IPS DF 4.7 (cell line): ENCODE measurements around the gene GYPB.
"Not testable (repeated sequence)": the region's sequence is repeated elsewhere in the genome, so short reads cannot be mapped to it uniquely, and the experiment has no call there.

Experiments
- DNase-seq: peaks from one replicate; pipeline ENCODE4 v3.0.0-alpha.2; 2013; ENCODE audit warnings: low spot score; ENCODE audit errors: extremely low read depth

The GYPB gene

DNA sequence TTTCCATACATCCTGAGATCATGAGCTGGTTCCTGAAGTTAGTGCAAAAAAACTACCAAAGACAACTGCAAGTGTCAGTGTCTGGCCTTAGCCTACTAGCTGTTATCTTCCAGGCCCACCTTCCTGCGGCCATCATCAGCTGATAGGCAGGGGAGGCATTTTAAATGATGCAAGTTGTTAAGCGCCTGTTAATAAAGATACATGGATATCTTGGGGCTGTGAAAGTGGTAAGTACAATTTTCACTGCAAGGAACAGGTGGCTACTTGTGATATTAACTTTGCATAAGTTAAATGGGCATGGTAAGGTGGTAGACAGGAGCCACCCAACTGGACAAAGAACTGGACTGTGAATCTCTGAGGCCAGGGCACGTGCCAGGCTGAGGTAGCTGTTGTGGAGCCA lies at the start of gene GYPB:
Gene GYPB, minus strand, starts transcription at position 104 of the 400 bp plus-strand sequence. Its CDS starts 93 bp downstream, at position 11.
- DNase-seq = not testable (repeated sequence)

DNA sequence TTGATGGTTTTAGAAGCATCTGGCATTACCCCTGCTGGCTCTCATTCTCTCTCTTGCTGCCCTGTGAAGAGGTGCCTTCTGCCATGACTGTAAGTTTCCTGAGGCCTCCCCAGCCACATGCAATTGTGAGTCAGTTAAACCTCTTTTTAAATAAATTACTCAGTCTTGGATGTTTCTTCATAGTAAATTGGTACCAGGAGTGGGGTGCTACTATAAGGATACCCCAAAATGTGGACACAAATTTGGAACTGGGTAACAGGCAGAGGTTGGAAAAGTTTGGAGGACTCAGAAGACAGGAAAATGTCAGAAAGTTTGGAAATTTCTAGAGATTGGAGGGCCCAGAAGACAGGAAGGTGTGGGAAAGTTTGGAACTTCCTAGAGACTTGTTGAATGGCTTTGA lies 42.4 kb upstream of the GYPB start:
- not testable (repeated sequence) for DNase-seq

DNA sequence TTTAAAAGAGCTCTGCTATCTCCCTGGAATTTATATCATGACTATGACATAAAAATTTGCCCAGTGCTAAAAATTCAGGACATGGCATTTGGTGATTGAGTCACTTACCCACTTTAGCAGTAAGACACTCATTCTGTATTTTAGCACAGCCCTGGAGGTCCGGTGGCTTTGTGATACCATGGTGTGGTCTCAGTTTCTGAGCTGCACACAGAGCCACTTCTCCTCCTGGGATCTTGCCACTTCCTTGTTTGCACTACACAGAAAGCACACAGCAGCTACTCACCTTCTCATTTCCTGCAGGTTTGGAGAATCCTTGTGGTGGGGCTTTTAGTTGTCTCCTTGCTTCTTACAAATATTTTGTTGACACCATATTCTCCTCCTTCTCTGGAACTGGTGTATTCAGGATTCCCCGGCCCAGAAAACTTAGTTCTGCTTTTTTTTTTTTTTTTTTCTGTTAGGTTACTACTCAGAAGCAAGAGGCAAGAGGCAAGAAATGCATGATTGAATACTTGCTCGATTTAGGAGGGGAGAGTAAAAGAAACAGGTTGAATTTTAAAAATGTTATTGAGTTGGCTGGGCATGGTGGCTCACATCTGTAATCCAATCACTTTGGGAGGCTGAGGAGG lies 41.2 kb upstream of the GYPB start:
- not testable (repeated sequence) for DNase-seq

DNA sequence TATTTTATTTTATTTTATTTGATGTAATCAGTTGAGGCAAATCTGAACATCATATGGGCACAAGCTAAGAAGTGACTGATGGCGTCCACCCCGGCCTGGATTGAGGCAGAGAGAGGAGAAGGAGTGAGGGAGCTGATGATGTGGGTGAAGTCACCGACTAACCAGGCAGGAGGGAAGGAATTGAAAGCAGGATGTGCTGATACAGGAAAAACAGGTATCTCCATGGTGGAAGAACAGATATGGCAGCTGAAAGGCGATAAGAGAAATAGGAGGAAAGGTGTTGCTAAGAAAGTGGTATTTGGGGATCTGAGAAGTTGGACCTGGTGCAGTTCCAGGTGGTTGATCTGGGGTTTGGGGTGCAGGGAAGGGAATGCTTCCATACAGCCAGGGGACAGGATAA lies 37.6 kb upstream of the GYPB start:
- DNase-seq = no peak

DNA sequence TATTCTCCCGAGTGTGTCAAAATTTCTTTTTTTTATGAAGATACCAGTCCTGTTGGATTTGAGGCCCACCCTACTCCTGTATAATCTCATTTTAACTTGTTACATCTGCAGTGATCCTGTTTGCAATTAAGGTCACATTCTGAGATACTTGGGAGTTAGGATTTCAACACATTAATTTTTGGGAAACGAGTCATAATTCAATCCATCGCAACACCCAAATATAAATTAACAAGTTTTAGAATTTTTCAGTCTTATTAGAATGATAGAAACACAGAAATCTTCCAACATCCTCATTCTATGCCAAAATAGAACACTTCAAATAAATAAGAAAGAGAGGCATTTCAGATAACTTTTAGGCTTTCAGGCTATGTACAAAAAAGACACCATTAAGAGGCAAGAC lies 36.2 kb upstream of the GYPB start:
- not testable (repeated sequence) for DNase-seq

DNA sequence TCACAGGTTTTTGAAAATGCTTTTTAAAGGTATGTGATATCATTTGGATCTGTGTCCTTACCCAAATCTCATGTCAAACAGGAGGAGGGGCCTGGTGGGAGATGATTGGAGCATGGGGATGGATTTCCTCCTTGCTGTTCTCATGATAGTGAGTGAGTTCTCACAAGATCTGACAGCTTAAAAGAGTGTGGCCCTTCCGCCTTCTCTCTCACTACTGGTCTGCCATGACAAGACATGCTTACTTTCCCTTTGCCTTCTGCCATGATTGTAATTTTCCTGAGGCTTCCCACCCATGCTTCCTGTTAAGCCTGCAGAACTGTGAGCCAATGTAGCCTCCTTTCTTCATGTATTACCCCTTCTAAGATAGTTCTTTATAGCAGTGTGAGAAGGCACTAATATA lies 32.3 kb upstream of the GYPB start:
- not testable (repeated sequence) for DNase-seq

DNA sequence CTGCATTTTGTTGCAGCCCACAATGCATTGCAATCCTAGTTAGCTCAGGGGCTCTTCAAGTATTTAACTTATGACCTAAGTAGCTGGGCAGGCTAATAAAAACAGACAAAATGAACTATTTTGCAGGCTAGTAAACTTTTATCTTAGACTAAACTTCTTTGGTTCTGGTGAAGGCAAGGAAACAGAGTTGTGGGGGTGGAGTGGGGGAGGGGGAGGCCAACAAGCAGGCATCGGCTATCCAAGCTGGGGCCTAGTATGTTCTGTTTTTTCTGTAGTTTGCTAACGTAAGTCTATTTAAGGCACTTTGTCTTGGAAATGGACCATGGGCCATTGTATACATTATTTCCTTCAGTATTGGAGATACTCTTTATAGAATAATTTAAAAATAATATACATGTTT lies 31.5 kb upstream of the GYPB start:
- not testable (repeated sequence) for DNase-seq

DNA sequence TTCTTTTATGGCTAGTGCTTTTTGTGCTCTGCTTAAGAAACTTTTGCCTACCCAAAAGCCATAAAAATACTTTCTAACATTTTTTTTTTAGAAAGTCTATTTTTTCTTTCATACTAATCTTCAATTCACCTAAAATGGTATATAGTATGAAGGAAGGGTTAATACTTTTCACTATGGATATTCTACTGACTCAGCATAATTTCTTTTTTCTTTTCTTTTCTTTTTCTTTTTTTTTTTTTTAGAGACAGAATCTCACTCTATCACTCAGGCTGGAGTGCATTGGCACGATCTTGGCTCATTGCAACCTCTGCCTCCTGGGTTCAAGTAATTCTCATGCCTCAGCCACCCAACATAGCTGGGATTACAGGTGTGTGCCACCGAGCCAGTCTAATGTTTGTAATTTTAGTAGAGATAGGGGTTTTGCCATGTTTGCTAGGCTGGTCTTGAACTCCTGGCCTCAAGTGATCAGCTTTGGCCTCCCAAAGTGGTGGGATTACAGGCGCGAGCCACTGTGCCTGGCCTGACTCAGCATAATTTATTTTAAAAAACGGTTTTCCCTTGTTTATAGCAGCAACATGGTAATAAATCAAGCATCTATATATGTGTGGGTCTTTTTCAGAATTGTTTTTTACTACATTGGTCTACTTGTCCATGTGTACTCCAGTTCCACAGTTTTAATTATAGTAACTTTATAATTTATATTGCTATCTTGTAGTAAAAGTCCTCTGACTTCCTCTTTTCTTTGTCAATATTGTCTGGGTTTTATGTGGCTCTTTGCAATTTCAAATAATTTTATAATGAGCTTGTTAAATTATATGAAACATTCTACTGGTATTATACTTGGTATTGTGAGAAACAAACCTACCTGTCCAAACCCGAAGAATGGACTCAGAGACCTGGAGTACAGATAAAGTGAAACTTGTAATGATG lies 30.6 kb upstream of the GYPB start:
- not testable (repeated sequence) for DNase-seq

DNA sequence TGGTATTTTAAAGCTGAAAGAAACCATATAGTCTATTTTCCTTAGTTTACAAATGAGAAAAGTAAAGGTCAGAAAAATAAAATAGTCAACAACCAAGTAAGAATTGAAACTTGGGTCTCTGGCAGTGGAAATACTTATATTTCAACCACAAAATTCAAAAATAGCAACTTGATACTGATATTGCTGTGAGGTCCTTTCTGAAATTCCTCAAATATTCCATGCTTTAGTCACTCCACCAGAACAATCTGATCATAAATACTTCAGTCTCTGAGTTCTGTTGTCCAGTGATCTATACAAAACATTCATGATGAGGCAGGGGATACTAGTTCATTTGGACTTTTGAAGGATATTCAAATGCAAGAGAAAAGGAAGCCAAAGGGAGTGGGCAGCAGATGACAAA lies 25.8 kb upstream of the GYPB start:
- not testable (repeated sequence) for DNase-seq

DNA sequence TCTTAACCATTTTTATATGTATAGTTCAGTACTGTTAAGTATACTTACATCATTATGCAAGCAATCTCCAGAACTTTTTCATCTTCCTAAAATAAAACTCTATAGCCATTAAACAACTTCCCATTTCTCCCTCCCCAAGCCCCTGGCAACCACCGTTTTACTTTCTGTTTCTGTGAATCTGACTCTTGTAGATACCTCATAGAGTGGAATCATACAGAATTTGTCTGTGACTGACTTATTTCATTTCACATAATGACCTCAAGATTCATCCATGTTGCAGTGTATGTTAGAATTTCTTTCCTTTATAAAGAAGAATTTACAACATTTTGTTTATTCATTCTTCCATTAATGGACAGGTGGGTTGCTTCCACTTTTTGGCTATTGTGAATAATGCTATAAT lies 13.4 kb upstream of the GYPB start:
- DNase-seq = not testable (repeated sequence)

DNA sequence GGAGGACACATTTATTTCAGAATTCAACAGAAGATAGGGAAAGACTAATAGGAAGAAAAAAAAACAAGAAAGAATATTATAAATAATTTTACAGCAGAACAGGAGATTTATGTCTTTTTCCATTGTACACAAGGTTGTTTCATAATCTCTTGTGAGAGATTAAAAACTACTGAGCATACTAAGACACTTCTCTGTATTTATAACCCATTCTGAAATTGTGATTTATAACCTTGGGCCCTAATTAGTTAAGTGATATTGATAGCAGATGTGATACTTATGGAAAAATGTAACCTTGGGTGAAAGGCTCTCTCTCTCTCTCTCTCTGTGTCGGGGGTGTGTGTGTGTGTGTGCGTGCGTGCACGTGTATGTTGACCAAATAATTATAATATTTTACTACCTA lies 12.7 kb upstream of the GYPB start:
- DNase-seq = not testable (repeated sequence)

DNA sequence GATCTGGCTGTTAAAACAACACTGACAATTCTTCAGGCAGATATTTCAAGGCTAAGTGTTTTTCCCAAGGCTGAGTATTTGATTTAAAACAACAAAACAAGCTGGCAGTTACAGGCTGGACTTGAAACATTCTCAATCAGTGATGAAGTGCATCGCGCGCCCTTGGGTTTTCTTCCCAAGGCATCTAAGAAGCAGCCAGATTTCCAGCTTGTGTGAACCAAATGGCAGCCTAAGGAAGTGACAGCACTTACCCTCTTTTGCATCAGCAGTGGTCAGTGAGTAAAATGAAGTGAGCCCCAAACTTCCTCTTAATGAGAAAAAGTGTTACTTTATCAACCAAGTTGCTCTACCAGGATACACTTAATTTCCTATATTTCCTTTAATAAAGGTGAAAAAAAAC lies 12.2 kb upstream of the GYPB start:
- not testable (repeated sequence) for DNase-seq

DNA sequence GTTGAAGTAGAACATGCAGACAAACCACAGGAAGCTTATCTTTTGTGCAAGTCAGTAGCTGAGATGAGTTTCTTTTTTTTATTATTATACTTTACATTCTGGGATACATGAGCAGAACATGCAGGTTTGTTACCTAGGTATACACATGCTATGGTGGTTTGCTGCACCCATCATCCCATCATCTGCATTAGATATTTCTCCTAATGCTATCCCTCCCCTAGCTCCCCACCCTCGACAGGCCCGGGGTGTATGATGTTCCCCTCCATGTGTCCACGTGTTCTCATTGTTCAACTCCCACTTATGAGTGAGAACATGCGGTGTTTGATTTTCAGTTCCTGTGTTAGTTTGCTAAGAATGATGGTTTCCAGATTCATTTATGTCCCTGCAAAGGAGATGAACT lies 11.5 kb upstream of the GYPB start:
- not testable (repeated sequence) for DNase-seq

DNA sequence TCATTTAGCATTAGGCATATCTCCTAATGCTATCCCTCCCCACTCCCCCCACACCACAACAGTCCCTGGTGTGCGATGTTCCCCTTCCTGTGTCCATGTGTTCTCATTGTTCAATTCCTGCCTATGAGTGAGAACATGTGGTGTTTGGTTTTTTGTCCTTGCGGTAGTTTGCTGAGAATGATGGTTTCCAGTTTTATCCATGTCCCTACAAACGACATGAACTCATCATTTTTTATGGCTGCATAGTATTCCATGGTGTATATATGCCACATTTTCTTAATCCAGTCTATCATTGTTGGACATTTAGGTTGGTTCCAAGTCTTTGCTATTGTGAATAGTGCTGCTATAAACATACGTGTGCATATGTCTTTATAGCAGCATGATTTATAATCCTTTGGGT lies 7.5 kb upstream of the GYPB start:
- DNase-seq = not testable (repeated sequence)

DNA sequence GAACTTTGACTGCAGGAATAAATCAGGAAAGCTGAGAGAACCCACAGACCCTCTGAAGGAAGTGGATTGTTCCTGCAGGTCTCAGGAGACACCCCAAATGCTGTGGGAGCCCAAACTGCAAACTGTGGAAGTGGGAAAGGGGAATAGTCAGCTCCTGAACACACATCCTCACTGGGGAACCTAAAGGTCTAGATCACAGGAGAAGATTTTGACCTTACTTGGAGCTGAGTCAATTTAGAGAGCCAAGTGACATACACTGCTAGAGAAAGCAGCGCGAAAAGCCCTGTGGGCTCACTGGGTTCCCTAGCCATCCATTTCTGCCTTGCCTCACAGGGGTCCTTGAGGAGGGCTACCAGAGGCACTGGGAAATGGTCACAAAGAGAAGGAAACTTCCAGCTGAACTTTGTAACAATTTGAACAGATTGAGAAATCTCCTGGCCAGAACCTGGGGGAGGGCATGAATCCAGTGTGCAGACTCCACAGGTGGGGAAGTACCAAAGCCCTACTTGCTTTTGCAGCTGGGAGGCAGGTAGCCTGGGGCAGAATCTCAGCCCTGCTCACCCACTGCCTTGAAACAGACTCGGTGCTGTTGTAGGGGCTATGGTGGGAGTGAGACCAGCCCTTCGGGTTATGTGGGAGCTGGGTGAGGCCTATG lies 5.3 kb upstream of the GYPB start:
- not testable (repeated sequence) for DNase-seq

DNA sequence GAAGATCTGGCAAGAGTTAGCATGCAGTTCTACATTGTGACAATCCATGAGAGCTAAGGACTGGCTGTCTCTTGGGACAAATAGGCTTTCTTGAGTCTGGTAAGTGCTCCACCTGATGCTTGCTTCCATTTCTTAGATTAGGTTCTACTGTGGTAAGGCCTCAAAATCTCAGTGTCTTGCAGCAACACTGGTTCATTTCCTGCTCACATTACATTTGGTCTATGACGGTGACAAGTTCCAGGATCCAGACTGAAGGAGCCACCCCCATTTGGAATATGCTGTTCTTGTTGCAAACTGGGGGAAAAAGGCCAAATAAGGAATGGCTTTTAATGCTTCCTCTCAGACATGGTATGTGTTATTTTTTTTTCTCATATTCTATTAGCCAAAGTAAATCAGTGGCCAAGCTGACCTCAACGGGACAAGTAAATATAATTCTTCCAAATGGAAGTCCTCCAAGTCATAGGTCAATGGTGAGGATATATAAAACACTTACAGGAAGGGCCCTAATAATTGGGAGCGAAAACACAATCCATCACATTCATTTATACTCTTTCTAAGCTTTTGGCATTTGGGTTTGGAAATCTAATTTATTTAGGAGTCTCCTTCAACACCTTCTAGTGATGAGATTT lies 3.7 kb upstream of the GYPB start:
- not testable (repeated sequence) for DNase-seq

DNA sequence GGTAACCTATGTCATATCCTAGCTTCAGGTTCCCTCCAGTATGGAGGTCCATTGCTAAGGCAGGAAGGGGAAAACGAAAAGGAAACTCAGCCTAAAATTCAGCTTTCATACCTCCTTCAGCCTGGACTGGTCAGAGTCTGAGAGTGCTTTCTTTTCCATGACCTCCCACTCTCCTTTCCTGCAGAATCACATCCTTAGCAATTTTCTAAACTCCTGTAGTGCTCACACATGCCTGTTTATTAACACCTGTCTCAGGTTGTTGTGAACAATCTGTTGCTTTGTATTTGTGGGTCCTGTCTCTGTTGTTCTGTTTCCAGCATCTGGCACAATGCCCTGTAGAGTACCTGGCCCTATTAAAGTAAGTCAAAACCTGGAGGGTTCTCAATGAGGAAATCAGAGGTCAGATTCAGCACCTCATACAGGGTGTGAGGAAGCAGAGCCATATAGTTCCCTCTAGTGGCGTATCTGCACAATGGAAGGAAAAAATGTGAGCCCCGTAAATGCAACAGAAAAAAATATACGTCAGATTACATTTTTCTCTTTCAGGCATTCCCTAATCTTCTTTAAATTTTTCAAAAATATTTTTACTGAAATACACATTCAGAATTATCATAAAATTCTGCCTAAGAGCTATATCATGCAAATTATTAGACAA lies 2.3 kb upstream of the GYPB start:
- not testable (repeated sequence) for DNase-seq

DNA sequence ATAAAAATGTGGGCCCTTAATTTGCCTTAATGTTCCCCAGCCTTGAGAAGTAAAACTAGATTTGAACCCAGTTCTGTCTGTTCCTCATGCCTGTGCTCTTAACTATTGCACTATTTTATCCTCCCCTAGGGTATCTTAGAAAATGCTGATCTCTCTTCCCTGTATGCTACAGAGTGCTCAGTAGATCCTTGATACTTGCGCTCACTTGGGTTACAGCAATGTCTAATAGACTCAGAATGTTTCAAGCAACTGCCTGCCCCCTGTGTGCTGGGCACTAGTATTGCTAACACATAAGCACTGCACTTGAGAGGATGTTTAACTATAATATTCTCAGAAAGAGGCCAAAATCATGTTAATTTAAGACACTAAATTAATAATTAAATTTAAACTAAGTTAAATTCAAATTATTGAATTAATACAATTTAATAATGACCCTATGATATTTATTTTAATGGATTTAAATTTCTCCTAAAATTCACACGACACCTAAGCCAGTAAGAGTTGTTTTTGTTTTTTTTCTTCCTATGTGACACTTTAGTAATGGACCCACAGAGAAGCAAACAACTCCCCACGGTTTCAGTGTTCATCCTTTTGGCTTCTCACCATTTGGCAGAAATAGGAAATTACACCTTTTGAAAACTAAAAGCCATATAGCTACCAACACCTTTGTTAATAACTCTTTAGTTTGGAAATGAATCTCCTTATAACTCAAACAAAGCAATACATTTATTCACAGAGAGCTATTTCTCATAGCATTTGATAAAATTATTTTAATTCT lies 768 bp downstream of the GYPB start:
- DNase-seq = not testable (repeated sequence)

DNA sequence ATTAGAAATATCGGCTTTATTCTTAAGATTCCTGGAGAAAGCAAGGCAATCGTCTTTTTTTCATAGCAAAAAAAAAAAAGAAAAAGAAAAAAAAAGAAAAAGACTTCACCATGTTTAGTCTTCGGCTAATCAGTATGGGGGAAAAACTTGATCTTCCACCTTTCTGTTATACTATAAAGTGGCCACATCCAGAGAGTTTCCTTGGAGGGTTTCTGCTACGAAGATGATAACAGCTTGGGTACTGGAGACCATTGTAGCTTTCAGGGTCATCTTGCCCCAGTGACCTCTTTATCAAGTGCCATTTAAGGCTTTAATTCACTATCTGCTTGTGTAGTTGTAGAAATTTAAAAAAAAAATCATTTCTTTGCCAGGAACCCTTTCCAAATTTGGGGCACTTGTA lies 1.9 kb downstream of the GYPB start:
- not testable (repeated sequence) for DNase-seq

DNA sequence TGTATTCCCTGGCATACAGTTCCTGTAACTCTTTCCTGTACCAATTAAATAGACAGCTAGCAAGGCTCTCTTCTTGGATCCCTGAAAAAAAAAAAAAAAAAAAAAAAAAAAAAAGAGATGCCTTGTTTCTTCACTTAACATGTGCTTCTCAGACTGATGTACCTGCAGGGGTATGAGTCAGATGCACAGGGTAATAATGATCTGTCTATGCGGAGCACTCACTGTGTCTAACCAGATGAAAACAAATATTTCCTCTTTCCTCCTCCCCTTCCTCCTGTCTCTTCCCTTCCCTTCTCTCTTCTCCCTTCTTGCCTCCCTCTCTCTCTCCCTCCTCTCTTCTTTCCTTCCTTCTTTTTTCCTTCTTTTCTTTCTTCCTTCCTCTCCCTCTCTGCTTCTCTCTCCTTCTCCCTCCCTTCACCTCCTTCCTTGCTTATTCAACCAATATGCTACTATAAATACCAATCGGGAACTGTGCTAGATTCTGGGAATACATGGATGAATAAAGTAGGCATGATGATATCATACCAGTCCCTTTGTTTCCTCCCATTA lies 3.0 kb downstream of the GYPB start:
- DNase-seq = not testable (repeated sequence)
